GM19372 (cell line): ENCODE results near the gene EXOC3L4.
A peak's percentile ranks its signal among the peaks of the same experiment; 100 is the strongest.

Source experiments
- ATAC-seq: cut with Tn5 transposase; IDR thresholded peaks from one replicate; pipeline ENCODE4 v1.9.1; 2021; ENCODE audit warnings: mild to moderate bottlenecking, low read depth, moderate library complexity; ENCODE audit not compliant: unreplicated experiment

EXOC3L4 gene

DNA sequence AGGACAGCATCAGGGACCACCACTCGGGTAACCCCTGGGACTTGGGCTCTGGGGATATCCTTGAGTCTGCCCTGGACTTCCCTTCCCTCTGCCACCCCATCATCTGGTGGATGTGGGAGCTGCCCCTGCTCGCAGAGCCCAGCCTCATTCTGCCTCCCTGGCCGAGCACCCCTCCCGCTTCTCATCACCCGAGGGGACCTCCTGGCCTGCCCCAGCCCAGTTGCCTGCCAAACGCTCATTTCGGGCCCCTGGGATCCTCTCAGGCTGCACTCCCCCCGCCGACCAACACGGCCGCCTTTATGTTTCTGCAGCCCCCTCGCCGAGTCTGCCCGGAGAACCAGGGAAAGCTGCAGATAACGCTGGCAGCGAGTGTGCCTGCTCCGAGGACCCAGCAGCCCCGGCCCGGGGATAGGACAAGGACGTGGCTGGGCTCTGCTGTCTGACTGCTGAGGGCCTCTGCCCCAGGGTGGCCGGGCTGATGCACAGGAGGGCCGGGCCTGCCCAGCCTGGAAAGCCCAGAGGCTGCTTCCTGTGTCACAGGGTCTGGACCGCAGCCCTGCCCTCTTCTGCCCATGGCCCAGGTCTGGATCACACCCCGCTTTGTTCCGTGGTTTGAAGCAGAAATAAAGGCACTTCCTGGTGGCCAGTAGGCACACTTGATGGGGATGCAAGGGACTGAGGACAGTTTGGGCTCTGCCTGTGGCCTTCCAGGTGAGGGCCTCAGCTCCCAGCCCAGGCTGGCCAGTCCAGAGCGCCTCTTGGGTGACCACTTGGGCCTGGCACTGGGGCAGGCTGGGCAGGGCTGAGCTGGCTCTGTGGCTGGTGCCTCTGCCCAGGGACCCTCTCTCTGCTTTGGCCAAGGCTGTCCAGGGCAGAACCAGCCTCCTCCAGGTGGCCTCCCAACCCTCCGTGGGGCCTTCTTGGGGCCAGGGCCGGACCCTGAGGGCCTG, 4.9 kb upstream of the EXOC3L4 start:
- no peak for ATAC-seq

DNA sequence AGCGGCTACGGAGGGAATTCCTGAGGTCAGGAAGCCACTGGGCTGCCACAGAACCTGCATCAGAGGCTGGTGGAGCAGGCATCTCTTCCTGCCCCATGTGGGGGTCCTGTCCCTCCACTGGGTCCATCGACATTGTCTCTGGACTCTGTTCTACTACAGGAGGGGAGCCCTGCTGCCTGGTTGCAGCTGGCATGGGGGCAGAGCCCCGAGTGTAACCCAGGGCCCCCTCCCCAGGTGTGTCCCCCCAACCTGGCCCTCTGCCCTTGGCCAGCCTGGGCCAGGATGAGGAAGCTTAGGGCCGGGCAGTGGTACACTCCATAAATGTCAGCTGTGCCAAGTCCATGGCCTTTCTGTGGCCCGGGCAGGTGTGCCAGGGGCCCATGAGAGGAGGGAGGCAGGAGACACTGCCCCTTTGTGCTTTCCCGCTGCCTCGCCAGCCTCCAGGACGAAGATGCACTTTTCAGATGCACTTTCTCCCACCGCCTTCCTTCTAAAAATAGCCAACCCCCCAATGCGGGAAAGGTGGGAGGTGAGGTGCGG, 4.0 kb upstream of the EXOC3L4 start:
- ATAC-seq = no peak

DNA sequence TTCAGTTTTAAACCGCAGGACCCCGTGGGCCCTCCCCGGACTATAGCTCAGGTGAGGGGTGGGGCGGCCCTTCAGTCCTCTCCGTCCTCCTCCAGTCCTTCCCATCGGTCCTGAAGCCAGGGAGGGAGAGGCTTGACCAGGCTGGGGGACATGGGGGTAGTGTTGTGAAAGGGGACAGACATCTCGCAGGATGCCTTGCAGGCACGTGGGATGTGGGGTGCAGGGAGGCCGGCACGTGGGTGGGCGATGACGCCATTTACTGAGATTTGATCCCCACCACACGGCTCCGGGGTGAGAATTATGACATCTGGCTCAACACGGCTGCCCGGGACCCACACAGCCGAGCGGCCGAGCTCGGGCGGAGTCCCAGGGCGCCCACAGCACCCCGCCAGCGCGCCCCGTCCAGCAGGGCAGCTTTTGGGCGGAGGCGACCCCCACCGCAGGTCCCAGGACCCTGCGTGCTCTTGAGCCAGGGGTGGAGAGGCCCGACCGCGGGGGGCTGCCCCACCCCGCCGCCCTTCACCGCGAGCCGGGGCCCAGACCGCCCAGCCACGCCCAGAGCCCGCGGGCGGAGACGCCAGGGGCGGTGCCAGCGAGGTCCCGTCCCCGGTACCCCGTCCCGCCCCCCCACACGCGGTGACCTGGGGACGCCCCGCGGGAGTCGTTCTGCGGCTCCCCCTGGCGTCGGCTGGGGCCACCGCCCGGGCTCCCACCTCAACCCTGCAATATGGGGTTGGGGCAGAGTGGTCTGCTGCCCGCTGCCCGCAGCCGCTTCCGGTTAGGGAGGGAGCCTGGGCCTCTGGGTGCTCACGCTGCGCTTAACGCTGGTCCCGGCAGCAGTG, 3.3 kb upstream of the EXOC3L4 start:
- ATAC-seq = peak; percentile 78

DNA sequence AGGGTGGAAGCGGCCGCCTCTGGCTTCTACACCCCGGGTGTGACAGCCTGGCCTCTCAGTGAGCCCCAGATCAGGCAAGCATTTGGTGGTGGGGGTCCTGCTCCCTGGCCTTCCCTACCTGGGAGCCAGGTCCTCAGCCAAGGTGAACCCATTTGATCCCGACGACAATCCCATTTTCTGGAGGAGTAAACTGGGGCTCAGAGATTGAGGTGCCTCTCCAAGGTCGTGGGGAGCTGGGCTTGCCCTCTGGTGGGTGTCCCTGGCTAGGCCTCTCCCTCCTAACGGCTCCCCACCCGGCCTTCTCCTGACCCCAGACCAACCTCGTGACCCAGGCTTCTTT, 2.7 kb upstream of the EXOC3L4 start:
- ATAC-seq = no peak

DNA sequence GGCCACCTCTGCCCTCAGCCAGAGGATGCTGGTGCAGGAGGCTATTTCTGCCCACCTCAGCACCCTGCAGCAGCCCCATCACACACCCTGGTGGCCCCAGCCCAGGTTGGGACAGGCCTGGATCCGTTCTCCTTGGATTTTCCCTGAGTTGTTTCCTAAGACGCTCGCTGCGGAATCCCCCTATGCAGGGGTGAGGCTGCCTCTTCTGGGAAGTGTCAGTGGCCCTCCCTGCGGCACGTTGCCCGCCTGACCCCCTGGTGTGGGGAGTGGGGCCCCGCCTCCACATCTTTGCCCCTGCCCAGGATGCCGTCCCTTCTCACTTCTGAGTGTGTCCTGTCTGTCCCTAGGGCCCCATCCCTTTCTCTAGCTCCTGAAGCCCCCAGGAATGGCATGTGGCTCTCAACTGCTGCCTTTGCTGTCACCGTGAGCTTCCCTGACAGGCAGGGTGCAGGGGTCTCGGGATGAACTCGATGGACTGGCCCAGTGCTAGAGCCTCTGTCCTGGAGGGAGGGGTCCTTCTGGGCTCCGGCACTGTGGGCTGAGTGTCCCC, 594 bp upstream of the EXOC3L4 start:
- no peak for ATAC-seq

DNA sequence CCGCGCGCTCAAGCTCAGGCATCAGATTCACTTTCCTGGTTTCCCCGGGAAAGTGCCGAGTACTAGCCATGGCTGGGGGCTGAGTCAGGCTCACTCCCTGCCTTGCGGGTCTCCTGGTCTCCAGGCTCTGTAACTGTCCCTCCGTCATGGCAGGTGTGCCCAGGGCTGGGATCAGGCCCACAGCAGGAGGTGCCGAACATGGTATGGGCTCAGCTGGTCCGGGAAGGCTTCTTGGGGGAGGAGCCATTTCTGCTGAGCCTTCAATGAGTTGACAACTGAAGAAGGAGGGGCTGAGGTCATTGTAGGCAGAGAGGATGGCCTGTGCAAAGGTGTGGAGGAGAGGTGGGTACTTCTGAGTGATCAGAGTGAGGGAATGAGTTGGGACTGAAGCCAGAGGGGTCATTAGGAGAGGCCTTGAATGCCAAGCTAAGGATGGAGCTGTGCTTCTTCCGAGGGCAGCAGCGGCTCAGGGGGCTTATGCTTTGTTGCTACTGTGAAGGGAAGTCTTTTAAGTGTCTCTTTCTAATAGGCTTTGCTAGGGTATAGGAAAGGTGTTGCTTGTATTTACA, 769 bp downstream of the EXOC3L4 start:
- ATAC-seq = no peak

DNA sequence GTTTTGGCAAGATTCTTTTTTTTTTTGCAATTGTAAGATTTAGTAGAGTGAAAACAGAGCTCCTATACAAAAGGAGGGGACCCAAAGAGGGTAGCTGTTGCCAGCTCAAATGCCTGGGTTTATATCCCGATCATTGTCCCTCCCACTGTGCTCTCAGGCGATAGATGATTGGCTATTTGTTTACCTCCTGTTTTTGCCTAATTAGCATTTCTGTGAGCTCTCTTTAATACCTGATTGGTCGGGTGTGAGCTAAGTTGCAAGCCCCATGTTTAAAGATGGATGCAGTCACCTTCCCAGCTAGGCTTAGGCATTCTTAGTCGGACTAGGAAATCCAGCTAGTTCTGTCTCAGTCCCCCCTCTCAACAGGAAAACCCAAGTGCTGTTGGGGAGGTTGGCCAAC, 1.9 kb downstream of the EXOC3L4 start:
- no peak for ATAC-seq

DNA sequence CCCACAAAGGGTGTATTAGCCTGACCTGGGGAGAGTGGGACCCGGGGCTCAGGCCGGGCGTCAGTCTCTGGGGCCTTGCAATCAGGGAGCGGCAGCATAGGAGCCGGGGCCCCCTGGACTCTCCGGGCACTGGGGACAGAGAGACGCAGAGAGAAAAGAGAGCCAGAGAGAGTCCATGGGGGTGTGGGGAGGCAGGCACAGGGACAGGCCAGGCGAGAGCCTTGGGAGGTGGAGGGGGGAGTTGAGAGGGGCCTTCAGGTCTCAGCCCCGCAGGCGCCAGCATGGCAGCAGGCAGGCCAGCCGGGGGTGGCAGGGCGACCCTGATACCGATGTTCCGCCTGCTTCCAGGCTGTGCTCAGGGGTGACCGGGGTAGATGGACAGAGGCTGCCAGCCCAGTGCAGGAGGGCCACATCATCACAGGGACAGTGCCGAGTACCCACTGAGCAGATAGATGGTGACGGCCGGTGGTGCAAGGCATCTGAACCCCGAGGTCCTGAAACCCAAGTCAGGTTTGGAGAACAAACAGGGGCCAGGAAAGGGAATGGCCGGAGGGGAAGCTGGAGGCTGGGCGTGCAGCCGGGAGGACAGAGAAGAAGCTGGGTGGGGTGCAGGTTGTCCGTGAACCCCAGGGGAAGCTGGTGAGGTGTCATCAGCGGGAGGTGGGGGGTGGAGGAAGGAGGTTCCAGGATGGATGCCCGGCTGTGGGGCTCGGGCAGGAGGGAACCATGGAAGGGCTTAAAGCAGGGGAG, 2.9 kb downstream of the EXOC3L4 start:
- ATAC-seq = no peak

DNA sequence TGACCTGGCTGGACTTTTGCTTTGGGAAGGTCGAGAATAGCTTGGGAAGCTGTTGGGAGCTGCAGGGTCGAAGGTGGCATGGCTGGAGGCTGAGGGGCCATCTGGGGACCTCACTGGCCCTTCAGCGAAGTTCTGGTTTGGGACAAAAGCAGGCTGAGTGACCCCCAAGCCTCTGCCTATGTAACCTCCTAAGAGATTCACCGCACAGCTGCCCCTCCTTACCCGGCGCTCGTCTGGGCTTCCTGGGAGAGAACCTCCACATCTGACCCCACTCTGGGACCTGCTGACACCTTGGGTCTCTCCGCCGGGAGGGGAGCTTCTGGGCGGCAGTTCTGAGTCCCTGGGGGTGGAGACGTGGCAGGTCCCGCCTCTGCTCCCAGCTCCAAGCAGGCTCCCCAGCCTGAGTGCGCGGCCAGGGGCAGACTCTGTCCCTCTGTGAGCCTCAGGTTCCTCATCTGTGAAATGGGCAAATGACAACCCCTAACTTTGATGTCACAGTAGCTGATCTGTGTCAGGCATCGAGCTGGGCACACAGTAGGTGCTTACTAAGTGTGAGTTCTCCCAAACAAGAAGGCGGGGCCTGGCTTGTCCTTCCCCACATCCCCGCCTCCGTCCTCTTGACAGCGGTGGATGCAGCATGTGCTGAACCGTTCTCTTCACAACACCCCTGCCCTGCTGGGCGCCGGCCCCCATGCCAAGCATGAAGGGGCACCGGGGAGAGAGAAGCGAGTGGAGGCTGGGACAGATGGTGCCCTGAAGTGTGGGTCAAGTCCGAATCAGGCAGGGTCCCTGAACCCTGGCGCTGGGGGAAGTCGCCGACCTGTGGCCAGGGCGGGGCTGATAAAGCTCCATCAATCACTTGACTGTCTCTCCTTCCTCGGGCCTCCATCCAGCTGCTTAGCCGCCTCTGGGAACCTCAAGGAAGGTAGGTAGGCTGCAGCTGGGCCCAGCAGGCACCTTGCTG, 3.8 kb downstream of the EXOC3L4 start:
- no peak for ATAC-seq

DNA sequence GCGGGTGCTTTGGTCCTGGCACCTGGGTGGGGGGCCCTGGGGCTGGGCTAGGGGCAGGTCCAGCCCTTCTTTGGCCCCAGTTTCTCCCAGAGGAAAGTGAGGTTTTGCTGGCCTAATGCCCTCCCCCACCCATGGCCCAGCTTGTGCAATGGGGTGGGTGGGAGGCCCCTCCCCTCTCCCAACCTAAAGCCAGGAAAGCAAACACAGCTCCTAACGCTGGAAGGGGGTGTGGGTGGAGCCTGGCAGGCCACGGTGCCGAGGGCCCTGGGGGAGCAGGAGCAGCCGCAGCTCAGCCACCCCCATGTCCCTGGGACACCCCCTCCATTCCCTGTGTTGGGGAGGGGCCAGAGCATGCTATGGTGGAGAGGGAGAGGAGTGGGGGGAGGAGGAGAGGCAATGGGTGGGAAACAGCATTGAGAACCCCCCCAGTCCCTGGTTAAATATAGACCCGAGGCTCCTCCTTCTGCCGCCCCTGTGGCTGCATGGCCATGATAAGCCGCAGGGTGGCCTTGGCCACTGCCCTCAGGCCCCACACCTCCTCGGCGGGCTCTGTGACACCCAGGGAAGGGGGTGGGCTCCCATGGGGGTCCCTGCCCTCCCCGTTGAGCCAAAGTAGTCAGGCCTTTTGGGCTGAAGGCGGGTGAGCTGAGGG, 4.7 kb downstream of the EXOC3L4 start:
- no peak for ATAC-seq

DNA sequence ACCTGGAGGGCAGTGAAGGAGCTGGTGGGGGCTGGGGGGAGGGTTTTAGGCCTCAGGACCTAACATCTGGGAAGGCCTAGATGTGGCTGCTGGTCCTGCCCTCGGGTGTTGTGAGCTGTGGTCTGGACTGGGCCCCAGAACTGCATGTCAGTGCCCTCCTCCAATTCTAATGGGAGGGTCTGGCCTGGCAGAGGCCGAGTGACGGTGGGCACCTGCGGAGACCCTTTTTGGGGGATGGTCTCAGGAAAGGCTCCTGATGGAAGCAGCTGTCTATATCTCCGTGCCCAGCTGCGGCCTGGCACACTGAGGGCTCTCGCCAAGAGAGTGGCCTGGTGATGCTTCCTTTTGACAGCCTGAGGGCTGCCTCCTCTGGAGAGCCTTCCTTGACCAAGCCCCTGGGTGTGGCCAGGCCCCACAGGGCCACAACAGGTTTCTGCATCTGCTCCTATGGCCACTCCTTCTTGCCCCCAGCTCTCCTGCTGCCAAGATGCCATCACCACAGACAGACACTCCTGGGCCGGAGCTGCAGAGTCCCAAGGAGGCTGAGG, 5.3 kb downstream of the EXOC3L4 start:
- ATAC-seq = no peak

DNA sequence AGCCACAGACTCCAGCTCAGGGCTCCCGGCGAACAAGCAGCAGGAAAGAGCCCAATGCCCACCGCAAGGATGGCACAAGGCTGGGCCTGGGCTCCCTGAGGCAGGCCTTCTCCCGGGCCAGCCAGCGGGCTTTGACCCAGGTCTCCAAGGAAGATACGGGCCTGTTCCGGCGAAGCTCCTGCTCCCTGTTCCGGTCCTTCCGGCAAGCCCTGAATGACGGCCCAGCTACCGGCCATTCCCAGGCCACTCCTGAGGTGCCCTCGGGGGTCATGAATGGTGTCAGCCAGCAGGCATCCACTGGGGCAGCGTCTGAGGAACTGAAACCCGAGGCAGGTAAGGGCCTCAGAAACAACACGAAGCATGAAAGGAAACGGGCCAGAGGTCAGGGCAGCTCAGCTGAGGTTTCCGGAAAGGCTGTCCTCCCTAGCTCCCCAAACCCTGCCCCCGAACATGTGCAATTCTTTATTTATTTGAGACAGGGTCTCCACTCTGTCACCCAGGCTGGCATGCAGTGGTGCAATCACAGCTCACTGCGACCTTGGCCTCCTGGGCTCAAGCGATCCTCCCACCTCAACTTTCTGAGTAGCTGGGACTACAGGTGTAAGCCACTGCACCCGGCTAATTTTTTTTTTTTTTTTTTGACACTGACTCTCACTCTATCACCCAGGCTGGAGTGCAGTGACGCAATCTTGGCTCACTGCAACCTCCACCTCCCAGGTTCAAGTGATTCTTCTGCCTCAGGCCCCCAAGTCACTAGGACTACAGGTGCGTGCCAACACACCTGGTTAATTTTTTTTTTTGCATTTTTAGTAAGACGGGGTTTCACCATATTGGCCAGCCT, 6.0 kb downstream of the EXOC3L4 start:
- ATAC-seq = no peak

DNA sequence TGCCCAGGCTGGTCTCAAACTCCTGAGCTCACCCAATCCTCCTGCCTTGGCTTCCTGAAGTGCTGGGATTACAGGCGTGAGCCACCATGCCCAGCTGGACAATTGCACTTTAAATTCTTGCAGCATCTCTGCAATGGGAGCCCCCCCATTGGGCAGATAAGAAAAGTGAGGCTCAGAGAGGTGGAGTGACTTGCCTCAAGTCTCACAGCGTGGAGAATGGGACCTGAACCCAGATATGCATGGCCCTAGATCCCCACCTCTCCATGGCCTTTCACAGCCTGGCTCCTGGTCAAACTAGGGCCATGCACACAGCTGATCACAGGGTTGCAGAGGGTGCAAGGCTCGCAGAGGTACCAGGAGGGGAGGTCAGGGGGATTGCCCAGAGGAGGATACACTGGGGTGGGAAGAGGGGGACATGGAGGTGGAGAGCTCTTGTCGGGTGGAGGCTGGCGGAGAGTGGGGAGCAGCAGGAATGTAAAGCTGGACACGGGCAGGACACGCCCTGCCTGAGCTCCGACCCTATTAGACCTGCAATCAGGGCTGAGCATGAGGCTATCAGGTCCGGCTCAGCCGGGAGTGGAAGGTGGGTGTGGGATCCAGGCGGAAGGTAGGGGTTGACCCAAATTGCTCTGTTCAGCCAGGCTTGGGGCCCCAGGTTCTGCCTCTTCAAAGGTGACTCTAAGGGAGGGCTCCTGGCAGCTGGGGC, 6.9 kb downstream of the EXOC3L4 start:
- no peak for ATAC-seq

DNA sequence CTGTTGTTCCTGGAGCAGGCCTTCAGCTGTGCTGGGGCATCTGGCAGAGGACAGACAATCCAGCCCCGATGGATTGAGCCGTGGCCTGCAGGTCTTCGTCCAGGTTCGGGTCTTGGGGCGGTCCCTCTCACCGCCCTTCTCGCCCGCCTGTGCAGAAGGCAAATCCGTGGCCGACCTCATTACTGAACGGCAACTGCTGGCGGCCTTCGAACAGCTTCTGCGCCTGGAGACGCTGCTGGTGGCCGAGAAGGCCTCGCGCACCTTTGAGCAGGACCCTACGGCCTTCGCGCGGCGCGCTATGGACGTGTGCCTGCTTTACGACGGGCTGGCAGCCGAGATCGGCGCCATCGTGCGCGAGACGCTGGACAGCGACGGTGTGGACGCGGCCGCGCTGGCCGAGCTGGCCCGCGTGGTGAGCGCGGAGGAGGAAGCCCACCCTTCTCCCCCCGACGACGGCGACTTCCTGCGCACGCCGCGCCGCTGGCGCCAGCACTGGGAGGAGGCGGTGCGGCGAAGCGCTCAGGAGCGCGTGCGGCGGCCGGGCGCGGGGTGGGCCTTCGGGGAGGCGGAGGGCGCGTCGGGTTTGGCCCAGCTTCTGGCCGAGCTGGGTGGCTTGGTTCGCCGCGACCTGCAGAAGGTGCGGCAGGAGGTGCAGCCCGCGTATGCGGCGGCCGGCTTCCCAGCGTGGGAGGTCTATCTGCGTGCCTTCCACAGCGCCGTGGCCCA, 7.6 kb downstream of the EXOC3L4 start:
- no peak for ATAC-seq

DNA sequence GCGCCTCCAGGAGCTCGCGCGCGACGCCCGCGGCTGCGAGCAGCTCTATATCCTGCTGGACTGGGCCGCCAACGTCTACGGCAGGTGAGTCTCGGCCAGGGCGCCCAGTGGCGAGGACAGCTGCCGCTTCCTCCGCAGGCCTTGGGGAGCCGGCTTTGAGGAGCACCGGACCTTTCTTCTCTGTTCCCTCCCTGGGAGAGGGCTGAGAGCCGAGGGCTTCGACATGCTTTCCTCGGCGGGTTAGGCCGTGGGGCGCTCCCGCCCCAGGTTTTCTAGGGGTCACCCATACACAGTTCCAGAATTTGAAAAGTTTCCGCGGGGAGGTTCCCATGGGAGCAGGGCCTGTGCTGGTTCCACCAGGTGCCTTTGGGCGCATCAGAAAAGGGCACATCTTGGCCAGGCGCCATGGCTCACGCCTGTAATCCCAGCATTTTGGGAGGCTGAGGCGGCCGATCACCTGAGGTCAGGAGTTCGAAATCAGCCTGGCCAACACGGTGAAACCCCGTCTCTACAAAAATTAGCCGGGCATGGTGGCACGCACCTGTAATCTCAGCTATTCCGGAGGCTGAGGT, 8.2 kb downstream of the EXOC3L4 start:
- ATAC-seq = no peak
